Fibroblast of mammary gland (primary cell): ENCODE measurements around the gene SNX5.

ENCODE experiments used
- DNase-seq: peaks from one replicate; pipeline ENCODE4 v3.0.0-alpha.2; 2010; ENCODE audit warnings: low read depth
- H3K4me3 ChIP-seq: 2 replicates; pipeline ENCODE4 v1.5.1; 2011; ENCODE audit warnings: low read depth, mild to moderate bottlenecking, low read length, moderate library complexity; ENCODE audit not compliant: control insufficient read depth
- CTCF ChIP-seq: conservative IDR thresholded peaks from 2 replicates; pipeline ENCODE4 v1.5.1; 2011; ENCODE audit warnings: low read depth, low read length, inconsistent platforms; ENCODE audit not compliant: control insufficient read depth, insufficient read depth

The SNX5 gene

GRCh38 chr20:18004384-18005031, 35.9 kb upstream of the SNX5 start:
- H3K4me3 ChIP-seq, result no peak overlapping the region
- TF ChIP-seq CTCF, result no peak
- DNase-seq, result peak; percentile 41

- H3K4me3 ChIP-seq, result no peak overlapping the region
- no peak for DNase-seq
- TF ChIP-seq CTCF, result no peak
Observed at GRCh38 chr20:18003897-18004296, 35.3 kb upstream of the SNX5 start.

DNA sequence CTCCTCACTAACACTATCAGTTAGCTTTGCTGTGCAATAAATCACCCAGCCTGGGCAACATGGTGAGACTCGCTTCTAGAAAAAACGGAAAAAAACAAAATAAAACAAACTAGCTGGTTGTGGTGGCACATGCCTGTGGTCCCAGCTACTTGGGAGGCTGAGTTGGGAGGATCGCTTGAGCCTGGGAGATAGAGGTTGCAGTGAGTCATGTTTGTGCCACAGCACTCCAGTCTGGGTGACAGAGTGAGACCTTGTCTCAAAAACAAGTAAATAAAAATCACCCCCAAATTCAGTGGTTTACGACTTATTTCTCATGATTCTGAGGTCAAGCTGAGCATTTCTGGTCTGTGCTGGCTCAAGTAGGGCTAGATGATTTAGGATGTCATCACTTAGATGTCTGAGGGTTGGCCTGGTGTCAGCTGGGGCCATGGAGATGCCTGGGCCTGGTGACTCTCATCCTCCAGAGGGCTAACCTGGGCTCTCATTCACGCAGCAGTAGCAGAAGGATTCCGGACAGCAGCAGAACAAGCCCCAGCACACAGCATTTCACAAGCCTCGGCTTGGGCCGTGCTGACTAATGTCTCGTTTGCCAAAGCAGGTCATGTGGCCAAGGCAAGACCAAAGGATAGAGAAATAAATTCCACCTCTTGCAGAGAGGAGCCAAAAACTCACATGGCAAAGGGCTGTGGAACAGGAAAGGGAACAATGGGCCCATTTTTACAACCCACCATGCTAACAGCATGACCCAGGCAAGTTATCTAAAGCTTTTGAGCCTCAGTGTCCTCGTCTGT, 32.7 kb upstream of the SNX5 start:
- DNase-seq, result peak; percentile 97
- no peak overlapping the region for H3K4me3 ChIP-seq
- no peak for TF ChIP-seq CTCF

DNA sequence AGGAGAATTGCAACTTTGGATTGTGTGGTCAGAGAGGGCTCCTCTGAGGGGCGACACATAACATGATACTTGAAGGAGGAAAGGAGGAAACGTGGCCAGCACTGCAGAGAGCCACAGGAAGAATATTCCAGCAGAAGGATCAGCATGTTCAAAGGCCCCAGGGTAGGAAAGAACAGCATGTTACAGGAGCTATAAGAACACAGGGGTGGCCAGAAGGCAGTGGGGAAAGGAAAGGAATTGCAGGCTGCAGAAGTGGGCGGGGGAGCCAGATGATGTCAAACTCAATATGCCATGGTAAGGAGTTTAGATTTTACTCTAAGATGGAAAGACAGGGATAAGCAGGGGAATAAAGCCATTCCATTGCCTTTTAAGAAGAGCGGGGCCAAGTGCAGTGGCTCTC, 31.0 kb upstream of the SNX5 start:
- no peak for TF ChIP-seq CTCF
- H3K4me3 ChIP-seq, result no peak overlapping the region
- DNase-seq, result no peak

GRCh38 chr20:17998446-17998845, 29.9 kb upstream of the SNX5 start:
- no peak for DNase-seq
- no peak for TF ChIP-seq CTCF

DNA sequence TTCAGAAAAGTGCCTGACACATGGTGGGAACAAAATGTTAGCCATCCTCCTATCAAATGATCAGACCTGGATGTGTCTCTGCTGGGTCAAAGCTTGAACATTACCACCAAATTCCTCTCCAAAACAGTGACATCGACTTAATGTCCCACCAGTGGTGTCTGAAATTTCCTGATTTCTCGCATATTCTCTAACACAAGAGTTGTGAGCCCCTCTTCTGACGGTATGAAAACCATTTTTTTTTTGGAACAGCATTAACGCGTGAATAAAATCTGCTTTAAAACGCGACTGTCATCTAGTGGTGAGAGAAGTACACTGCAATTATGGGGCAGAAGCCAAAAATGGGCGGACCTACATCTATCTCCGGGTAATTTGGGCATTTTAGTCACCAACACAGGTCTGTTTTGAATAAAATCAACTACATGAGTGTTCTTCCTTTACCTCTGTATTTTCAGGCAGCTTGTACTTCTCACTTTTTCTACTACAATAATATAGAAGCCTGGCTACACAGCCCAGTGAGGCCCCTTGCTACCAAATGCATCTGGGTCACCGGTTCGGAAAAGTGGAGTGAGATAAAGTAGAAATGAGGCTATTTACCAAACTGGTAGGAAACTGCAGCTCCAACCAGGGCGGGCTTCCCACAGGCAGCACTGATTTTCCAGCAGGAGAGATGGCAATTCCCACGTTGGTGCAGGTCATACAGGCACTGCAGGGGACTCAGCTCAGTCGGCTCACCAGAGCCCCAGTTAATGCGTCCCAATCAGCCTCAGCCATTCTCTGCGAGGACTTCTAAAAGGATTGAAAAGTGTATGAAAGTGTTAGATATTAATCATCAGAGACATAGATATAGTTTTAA, 27.6 kb upstream of the SNX5 start:
- TF ChIP-seq CTCF, result peak; percentile 99
- no peak overlapping the region for H3K4me3 ChIP-seq

More at GRCh38 chr20:17998446-17998845, 29.9 kb upstream of the SNX5 start:
- H3K4me3 ChIP-seq, result no peak overlapping the region

More for the DNA sequence above, 27.6 kb upstream of the SNX5 start:
- peak; percentile 86 for DNase-seq
